NCI-H1417 treated with DMSO at 0.1 percent for 48 hours (cell line): ENCODE measurements around the gene ITGB6.

Source experiments
- DNase-seq: peaks from one replicate; lab custom pipeline; 2025; lab: John Stamatoyannopoulos, UW

Gene ITGB6

GRCh38 chr2:160087854-160088745 lies 112.0 kb downstream of the ITGB6 start:
- DNase-seq: no peak

- DNase-seq: no peak
Observed at GRCh38 chr2:160085662-160086061, 114.4 kb downstream of the ITGB6 start.

DNA sequence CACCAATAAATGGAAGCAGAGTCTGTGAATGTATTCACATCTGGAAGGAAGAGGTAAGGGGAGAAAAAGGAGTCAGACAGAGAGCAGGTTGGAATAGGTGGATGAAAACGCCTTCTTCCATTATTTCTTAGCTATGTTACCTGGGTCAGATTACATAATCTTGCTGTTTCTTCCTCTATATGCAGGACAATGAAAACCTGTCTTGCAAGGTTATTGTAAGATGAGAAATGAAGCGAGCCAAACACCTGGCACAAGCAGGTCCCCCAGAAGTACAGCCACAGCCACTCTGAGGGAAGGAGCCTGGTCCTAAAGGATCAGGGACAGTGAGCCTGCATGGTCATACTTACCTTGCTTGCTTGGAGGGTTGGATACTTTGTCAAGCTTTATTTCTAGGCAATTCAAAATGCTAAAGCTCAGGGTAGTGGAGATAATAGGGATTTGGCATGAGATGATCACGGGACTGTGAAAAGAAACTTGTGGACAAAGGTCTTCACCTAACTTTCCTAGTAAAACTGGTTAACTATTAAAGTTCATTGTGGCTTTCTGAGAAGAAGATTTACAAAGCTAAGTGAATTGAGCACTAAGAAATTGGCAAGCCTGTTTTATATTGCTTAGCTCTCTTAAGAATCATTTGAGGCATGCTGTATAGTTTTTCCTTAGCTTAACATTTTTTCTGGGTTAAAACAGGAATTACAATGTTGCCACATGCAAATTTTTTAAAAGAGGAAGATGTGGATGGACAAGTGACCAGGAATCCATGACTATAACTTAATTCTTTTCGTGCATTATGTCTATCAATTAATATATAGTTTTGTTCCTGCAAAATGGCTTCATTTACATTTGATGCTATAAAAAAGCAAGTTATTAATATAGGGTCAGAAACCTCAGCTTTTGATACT lies 121.9 kb downstream of the ITGB6 start:
- no peak for DNase-seq

- DNase-seq: no peak
Observed at GRCh38 chr2:160076914-160077313, 123.2 kb downstream of the ITGB6 start.

DNA sequence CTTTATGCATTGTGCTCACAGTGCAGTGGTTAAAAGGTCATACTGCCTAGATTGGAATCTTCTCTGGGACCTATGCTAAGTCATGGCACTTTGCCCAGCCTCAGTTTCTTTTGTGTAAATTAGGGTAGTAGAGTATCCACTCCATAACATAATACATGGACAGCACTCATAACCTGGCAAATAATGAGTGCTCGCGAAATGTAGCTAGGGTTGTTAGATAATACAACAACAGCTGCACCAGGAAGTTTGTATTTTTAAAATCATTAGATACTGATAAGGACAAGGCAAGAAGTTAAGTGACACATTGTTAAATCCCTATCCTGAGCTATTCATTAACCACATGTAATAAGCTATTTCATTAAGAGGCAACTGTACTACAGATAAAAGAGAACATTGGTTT lies 123.8 kb downstream of the ITGB6 start:
- DNase-seq: no peak

DNA sequence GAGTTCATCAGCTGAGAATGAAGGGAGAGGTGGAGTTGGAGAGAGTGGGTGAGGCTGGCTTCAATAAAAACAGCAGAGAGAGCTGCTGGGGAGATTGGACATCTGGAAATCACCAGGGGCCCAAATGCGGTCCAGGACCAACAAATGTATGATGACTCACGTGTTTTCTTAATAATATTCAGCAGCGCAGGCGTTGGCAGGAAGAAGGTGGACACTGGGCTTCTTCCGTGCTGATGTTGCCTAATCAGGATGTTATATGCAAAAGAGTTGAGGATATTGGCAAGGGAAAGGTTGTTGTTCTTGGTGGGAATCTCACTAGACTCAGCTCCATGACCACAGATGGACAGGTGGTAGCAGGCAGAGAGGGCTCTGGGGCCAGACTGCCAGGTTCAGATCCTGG lies 124.9 kb downstream of the ITGB6 start:
- DNase-seq: no peak

DNA sequence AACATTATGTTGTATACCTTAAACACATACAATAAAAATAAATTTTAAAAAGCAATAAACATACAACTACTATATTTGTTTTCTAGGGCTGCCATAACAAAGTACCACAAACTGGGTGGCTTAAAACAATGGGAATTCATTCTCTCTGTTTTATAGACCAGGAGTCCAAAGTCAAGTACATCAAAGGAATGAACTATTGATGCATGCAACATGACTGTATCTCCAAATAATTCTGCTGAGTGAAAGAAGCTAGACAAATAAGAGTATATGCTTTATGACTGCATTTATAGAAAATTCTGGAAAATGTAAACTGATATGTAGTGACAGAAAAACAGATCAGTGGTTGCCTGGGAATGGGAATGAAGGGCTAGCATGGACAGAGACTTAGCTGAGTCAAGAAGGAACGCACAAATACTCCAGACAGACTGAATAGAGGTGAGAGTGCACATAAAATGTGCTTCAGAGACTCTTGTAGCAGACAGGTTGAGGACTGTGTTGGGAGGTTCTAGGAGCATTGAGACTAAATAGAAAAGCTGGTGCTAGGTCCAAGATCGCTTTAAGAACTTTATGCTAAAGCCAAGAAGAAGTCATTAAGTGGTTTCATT lies 126.7 kb downstream of the ITGB6 start:
- no peak for DNase-seq

- no peak for DNase-seq
Observed at GRCh38 chr2:160068906-160069305, 131.2 kb downstream of the ITGB6 start.

DNA sequence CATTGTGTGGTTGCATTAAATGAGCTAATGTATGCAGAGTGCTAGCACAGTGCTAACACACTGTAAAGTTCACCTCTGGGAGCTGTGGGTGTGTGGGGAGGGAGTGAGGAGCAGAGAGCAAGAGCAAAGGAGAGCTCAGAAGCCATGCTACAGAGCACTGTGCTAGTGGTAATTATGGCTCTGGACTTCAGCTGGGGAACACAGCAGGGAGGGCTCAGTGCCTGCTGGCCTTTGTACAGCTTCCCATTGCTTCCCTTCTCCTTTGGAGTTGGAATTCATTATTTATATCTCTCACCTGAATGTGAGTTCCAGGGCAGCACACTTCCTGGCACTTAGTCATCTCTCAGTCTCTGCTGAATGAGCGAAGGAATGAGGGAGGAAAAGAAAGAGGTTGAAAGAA lies 135.2 kb downstream of the ITGB6 start:
- no peak for DNase-seq

DNA sequence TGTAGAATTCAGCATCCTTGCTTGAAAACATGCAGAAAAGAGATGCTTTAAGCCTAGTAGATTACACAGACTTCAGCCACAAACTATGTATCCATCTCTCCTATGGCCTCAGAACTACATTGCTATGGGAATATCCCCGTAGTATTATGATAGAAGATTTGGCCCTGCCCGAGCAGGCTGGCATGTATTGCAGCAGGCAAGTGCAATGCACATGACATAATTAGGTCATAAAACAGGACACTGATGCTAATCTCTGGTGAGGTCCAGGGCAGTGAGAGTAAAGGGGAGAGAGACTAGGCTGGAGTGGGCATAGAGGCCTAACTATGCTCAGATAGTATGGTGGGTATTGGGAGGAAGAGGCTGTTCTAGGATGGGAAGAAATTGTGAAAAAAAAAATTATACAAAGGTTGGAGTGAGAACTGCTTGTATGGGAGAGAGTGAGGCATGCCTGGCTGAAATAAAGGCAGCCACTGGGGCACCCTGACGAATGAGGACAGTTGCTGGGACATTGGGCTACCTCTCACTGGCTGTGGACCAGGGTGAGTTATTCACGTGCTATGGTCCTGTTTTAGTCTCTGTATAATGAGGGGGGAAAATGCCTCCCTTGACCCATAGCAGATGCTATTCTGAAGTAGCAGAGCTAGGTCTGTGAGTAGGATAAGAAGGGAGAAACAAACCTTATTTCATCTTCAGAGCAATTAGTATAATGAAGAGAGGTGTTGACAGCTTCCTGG lies 136.0 kb downstream of the ITGB6 start:
- DNase-seq: no peak

GRCh38 chr2:160063271-160063670 lies 136.8 kb downstream of the ITGB6 start:
- DNase-seq: no peak

GRCh38 chr2:160062292-160063005 lies 137.6 kb downstream of the ITGB6 start, which contains the start of gene PLA2R1:
TSS of gene PLA2R1 (minus strand) at chr2:160062615. CDS start at chr2:160062403, 212 bp downstream.
- no peak for DNase-seq

DNA sequence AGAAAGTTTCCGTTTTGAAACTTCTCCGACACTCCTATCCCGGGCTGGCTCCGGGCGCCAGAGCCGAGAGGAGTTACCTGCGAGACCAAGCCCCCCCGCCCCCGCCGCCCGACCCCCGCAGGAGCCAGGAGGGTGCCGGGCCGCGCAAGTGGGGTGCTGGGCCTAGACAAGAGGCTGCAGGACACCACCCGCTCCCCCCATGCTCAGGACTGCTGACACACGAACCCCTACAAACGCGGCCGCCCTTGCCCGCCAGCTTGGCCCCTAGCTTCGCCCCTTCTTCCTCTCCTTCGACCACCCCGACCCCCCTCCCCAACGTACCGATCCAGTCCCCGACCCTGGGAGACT lies 138.2 kb downstream of the ITGB6 start:
- no peak for DNase-seq

DNA sequence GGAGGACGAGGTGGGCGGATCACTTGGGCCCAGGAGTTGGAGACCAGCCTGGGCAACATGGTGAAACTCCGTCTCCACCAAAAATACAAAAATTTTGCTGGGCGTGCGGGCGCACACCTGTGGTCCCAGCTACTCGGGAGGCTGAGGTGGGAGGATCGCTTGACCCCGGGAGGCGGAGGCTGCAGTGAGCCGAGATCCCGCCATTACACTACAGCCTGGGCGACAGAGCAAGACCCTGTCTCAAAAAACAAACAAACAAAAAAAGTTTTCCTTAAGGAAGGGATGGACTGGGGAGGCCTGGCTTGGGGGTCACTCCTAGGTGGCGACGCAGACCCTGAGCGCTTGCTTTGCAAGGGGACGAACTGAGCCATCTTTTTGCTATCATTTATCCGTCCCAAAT lies 138.5 kb downstream of the ITGB6 start:
- DNase-seq: no peak

DNA sequence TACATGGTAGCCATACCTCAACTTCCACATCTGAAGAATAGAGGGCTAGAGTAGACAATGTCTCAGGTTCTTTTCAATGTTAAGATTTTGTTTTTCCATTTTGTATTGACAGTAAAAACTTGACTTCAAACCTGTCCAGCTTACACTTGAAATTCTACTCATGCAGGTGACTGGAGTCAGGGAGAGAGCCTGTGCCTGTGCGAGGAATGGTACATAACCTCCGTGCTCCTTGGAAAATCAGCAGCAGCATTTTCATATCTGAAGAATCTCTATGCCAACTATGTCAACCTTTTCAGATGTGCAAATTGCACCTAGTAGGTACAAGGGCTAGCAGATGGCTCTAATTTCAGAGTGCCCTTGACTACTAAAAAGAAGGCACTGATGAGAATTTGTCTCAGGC lies 139.8 kb downstream of the ITGB6 start:
- DNase-seq: no peak

GRCh38 chr2:160057356-160057755 lies 142.7 kb downstream of the ITGB6 start:
- DNase-seq: no peak

- no peak for DNase-seq
Observed at GRCh38 chr2:160055726-160056108, 144.4 kb downstream of the ITGB6 start.

GRCh38 chr2:160054984-160055725 lies 144.9 kb downstream of the ITGB6 start:
- DNase-seq: no peak

DNA sequence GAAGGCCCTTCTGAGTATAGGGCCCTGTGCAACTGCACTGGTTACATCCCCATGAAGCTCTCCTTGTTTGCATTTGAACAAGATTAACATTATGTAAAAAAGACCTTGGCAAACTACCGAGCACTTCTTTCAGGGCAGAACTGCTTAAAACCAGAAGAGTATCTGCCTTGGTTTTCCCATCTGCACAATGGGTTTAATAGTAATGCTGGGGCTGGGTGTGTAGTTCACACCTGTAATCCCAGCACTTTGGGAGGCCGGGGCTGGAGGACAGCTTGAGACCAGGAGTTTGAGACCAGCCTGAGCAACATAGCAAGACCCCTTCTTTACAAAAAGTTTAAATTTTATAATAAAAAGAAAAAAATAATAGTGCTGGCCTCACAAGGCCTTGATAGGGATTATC lies 146.1 kb downstream of the ITGB6 start:
- no peak for DNase-seq

- DNase-seq: no peak
Observed at GRCh38 chr2:160052531-160052930, 147.5 kb downstream of the ITGB6 start.
